OCI-LY1 (cell line): ENCODE measurements around the gene NTRK3.

ENCODE experiments used
- H2AFZ ChIP-seq: fragments of 200-600 bp; sonication (generic), shearing (Covaris generic); 2 replicates; pipeline ENCODE4 v1.6.0; 2014; ENCODE audit warnings: antibody characterized with exemption, mild to moderate bottlenecking, low read length
- H3F3A ChIP-seq: fragments of 200-600 bp; sonication (generic), shearing (Covaris generic); 2 replicates; pipeline ENCODE4 v1.6.0; 2014; ENCODE audit warnings: mild to moderate bottlenecking, antibody characterized with exemption, low read length, moderate library complexity; ENCODE audit not compliant: insufficient read depth
- H3K27ac ChIP-seq: fragments of 200-600 bp; sonication (generic); 2 replicates; pipeline ENCODE4 v1.5.1; 2014; ENCODE audit warnings: low read length, mixed run types, mild to moderate bottlenecking, low read depth; ENCODE audit not compliant: poor library complexity, severe bottlenecking
- H3K27me3 ChIP-seq: fragments of 200-600 bp; sonication (generic); 2 replicates; pipeline ENCODE4 v1.6.0; 2014; ENCODE audit warnings: antibody characterized with exemption, mild to moderate bottlenecking, low read length, moderate library complexity; ENCODE audit not compliant: insufficient read depth
- H3K36me3 ChIP-seq: fragments of 200-600 bp; sonication (generic); 2 replicates; pipeline ENCODE4 v1.6.1; 2014; ENCODE audit warnings: mild to moderate bottlenecking, antibody characterized with exemption, low read length, moderate library complexity, mixed read lengths; ENCODE audit not compliant: insufficient read depth
- H3K4me1 ChIP-seq: fragments of 200-600 bp; sonication (generic); 2 replicates; pipeline ENCODE4 v1.5.1; 2014; ENCODE audit warnings: mild to moderate bottlenecking, low read length, moderate library complexity; ENCODE audit not compliant: insufficient read depth, severe bottlenecking
- H3K4me2 ChIP-seq: fragments of 200-600 bp; sonication (generic), shearing (Covaris generic); 2 replicates; pipeline ENCODE4 v1.6.1; 2014; ENCODE audit warnings: low read length
- H3K4me3 ChIP-seq: fragments of 200-600 bp; sonication (generic); 2 replicates; pipeline ENCODE4 v1.5.1; 2014; ENCODE audit warnings: low read length, low read depth, mild to moderate bottlenecking, mixed read lengths; ENCODE audit not compliant: poor library complexity, severe bottlenecking
- H3K79me2 ChIP-seq: fragments of 200-600 bp; shearing (Covaris generic); 2 replicates; pipeline ENCODE4 v1.6.1; 2016; ENCODE audit warnings: mixed run types, low read length, mixed read lengths; ENCODE audit not compliant: insufficient read depth
- H3K9ac ChIP-seq: fragments of 200-600 bp; sonication (generic), shearing (Covaris generic); 2 replicates; pipeline ENCODE4 v1.6.1; 2014; ENCODE audit warnings: mild to moderate bottlenecking, low read length, mixed read lengths
- H3K9me2 ChIP-seq: fragments of 200-600 bp; sonication (generic), shearing (Covaris generic); 2 replicates; pipeline ENCODE4 v1.6.1; 2014; ENCODE audit warnings: low read depth, mild to moderate bottlenecking, low read length, mixed read lengths
- H3K9me3 ChIP-seq: fragments of 200-600 bp; shearing (Covaris generic); 2 replicates; pipeline ENCODE4 v1.6.1; 2014; ENCODE audit warnings: low read length, mixed read lengths
- H4K20me1 ChIP-seq: fragments of 200-600 bp; sonication (generic), shearing (Covaris generic); 2 replicates; pipeline ENCODE4 v1.6.0; 2016; ENCODE audit warnings: mild to moderate bottlenecking, low read length; ENCODE audit not compliant: insufficient read depth
- EZH2 ChIP-seq: fragments of 200-600 bp; sonication (generic), shearing (Covaris generic); IDR thresholded peaks from 2 replicates; pipeline ENCODE4 v1.8.0; 2017; ENCODE audit warnings: borderline replicate concordance, mixed run types, mild to moderate bottlenecking, antibody characterized with exemption, low read length, moderate library complexity, mixed read lengths
- TF ChIP-seq, protein P1 (sequence below): fragments of 200-600 bp; sonication (generic), shearing (Covaris generic); IDR thresholded peaks from 2 replicates; pipeline ENCODE4 v1.5.1; 2017; ENCODE audit warnings: mild to moderate bottlenecking, antibody characterized with exemption, low read length, moderate library complexity, mixed read lengths

NTRK3 gene

DNA sequence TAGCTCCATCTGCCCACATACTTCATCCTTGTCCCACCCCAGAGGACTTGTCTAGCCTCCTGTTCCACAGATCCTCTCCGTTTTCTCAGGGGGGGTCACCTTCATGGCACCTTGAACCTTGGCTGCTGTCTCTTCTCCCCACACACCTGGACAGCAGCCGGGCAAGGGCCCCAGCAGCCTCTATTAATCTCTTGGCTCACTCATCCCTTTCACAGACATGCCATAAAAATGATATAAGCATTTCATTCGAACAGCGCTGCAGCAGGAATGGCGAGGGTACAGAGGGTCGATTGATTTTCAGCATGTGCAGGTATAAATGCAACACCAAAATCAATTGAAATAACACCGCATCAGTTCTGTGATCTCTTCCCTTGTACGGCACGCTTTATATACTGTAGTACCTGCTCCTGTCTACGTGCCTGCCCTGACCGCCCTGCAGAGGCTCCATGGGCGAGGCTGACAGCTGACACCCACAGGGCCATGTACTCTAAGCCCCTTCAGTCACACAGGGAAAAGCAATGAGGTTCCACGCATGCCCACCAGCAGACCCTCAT is 209.9 kb downstream of the NTRK3 start:
- TF ChIP-seq, protein P1, sequence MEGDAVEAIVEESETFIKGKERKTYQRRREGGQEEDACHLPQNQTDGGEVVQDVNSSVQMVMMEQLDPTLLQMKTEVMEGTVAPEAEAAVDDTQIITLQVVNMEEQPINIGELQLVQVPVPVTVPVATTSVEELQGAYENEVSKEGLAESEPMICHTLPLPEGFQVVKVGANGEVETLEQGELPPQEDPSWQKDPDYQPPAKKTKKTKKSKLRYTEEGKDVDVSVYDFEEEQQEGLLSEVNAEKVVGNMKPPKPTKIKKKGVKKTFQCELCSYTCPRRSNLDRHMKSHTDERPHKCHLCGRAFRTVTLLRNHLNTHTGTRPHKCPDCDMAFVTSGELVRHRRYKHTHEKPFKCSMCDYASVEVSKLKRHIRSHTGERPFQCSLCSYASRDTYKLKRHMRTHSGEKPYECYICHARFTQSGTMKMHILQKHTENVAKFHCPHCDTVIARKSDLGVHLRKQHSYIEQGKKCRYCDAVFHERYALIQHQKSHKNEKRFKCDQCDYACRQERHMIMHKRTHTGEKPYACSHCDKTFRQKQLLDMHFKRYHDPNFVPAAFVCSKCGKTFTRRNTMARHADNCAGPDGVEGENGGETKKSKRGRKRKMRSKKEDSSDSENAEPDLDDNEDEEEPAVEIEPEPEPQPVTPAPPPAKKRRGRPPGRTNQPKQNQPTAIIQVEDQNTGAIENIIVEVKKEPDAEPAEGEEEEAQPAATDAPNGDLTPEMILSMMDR = no peak
- TF ChIP-seq EZH2 = no peak
- no peak overlapping the region for H3K27ac ChIP-seq

DNA sequence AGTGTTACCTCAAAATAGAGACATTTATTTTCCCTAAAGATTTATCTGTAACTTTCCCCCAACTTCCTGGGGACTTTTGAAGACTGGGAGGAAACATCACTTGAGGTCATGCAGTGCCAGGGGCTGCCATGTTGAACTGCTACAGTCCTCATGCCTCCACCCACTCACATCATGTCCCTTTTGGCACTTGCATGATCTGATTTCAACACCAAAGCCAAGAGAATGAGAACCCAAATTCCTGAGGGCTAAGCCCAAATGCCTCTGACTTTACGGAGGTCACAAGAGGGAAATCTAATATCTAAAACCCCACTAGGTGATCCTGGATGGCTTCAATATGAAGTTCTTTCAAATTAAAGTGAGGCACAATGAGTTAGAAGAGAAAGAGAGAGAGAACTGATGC is 213.1 kb downstream of the NTRK3 start:
- H3K79me2 ChIP-seq = no peaks in the 10 kb centered on the region
- no peaks in the 10 kb centered on the region for H3K9me3 ChIP-seq
- H3K9ac ChIP-seq = no peak overlapping the region
- H3F3A ChIP-seq = no peaks in the 10 kb centered on the region
- no peaks in the 10 kb centered on the region for H3K27me3 ChIP-seq
- H3K4me3 ChIP-seq = no peak overlapping the region
- H3K9me2 ChIP-seq = no peaks in the 10 kb centered on the region
- no peaks in the 10 kb centered on the region for H3K4me1 ChIP-seq
- no peak overlapping the region for H3K27ac ChIP-seq
- H3K36me3 ChIP-seq = no peaks in the 10 kb centered on the region
- TF ChIP-seq, protein P1 = no peak
- no peak for TF ChIP-seq EZH2
- no peaks in the 10 kb centered on the region for H4K20me1 ChIP-seq
- H2AFZ ChIP-seq = no peak overlapping the region
- no peak overlapping the region for H3K4me2 ChIP-seq

More for the DNA sequence above, 209.9 kb downstream of the NTRK3 start:
- H3K27me3 ChIP-seq = no peaks in the 10 kb centered on the region
- no peak overlapping the region for H3K4me2 ChIP-seq
- no peaks in the 10 kb centered on the region for H3K79me2 ChIP-seq
- H4K20me1 ChIP-seq = no peaks in the 10 kb centered on the region
- H3F3A ChIP-seq = no peaks in the 10 kb centered on the region
- no peaks in the 10 kb centered on the region for H3K9me3 ChIP-seq
- no peak overlapping the region for H3K4me3 ChIP-seq
- H2AFZ ChIP-seq = no peak overlapping the region
- no peaks in the 10 kb centered on the region for H3K36me3 ChIP-seq
- no peaks in the 10 kb centered on the region for H3K9me2 ChIP-seq
- H3K4me1 ChIP-seq = no peaks in the 10 kb centered on the region
- no peak overlapping the region for H3K9ac ChIP-seq

DNA sequence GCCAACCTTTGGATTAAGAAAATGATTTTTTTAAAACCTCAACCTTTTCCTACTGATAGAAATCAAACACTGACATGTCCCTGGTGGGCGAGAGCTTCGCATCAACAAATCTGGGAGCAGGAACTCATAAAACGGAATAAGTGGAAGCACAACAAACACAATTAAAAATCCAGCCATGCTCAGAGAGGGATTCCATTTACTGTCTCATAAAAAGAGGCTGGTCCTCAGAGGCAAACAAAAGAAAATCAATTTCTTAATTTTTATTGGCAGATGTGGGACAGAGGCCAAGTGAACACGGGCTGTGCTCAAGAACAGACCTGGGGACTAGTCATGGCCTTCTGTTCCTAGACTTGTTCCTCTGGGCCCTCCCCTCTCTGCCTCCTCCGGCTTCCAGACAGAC is 214.5 kb downstream of the NTRK3 start:
- Histone ChIP-seq H3K4me1 (no peaks in the 10 kb centered on the region), H2AFZ (no peak overlapping the region), H3F3A (no peaks in the 10 kb centered on the region), H3K27ac (no peak overlapping the region), H3K27me3 (no peaks in the 10 kb centered on the region), H3K4me2 (no peak overlapping the region), H3K36me3 (no peaks in the 10 kb centered on the region), H3K79me2 (no peaks in the 10 kb centered on the region), H3K9me3 (no peaks in the 10 kb centered on the region), H3K9ac (no peak overlapping the region), H3K4me3 (no peak overlapping the region), H3K9me2 (no peaks in the 10 kb centered on the region), H4K20me1 (no peaks in the 10 kb centered on the region)
- TF ChIP-seq, protein P1 = no peak
- no peak for TF ChIP-seq EZH2
